ENCODE results near the gene GLIS2.

- no peak for TF ChIP-seq CTCF (IDR thresholded peaks at IDR 0.05)
- no peak for TF ChIP-seq POLR2A (IDR thresholded peaks at IDR 0.05)
Observed at GRCh38 chr16:4341250-4341649, 25.4 kb downstream of the GLIS2 start.

Data from testis (tissue), 2 donors.